ENCODE results near the gene PSAPL1.

GRCh38 chr4:7390906-7391636 is 43.7 kb downstream of the PSAPL1 start:
- TF ChIP-seq POLR2A (IDR thresholded peaks at IDR 0.05; ENCODE audit: borderline replicate concordance, extremely low read depth, insufficient read depth, insufficient read length) (no peak), ATF3 (IDR thresholded peaks at IDR 0.05) (no peak), YY1 (IDR thresholded peaks at IDR 0.05; ENCODE audit: extremely low read depth, insufficient replicate concordance, low read depth, low read length) (no peak), EZH2phosphoT487 (IDR thresholded peaks at IDR 0.05; ENCODE audit: borderline replicate concordance) (no peak)
